ENCODE results near the gene DNMT1. TPM values are rescaled to one million over a fixed set of nuclear protein-coding genes. Genes with fewer than 3 reads are reported as not detected.
A peak's percentile ranks its signal among the peaks of the same experiment; 100 is the strongest.

Gene DNMT1
- total RNA-seq, 2 donors from 2014 or later = 17.2 to 27.7 TPM

DNA sequence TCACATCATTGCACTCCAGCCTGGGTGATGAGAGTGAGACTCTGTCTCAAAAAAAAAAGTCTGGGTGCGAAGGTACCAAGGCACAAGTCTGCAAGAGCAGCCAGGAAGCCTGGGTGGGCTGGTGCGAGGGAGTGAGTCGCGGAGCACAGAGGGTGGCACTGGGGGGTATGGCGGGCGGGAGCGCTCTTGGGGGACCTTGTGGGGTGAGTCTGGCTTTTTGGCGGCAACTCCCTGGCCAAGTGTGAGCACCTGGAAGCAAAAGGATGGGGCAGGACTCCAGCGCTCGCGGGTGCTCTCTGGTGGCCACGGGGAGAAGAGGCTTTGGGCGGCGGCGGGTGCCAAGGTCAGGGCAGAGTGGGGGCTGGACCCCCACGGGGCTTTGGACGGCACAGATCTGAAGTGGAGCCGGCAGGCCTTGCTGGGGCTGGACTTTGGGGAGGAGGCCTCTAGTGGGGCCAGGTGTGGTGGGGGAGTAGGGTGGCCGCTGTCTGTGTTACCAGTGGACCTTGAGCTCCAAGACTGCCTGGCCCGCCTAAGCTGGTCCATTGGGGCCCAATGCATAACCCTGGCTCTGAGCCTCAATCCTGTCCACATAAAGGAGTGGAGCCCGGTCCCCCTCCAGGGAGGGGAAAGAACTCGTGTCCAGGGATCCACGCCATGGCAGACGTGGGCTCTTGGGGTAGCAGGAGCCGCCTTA, 81.7 kb downstream of the DNMT1 start:
- no peak for DNase-seq (ENCODE audit: low spot score)
- Histone ChIP-seq H3K27ac (no peak overlapping the region), H3K27me3 (no peaks in the 10 kb centered on the region), H3K4me3 (no peak overlapping the region), H3K36me3 (peaks cover 72% of the 10 kb centered on the region), H3K9me3 (no peaks in the 10 kb centered on the region), H3K4me1 (peaks cover 0 to 9% of the 10 kb centered on the region in 2 donors)
- TF ChIP-seq, protein P1, sequence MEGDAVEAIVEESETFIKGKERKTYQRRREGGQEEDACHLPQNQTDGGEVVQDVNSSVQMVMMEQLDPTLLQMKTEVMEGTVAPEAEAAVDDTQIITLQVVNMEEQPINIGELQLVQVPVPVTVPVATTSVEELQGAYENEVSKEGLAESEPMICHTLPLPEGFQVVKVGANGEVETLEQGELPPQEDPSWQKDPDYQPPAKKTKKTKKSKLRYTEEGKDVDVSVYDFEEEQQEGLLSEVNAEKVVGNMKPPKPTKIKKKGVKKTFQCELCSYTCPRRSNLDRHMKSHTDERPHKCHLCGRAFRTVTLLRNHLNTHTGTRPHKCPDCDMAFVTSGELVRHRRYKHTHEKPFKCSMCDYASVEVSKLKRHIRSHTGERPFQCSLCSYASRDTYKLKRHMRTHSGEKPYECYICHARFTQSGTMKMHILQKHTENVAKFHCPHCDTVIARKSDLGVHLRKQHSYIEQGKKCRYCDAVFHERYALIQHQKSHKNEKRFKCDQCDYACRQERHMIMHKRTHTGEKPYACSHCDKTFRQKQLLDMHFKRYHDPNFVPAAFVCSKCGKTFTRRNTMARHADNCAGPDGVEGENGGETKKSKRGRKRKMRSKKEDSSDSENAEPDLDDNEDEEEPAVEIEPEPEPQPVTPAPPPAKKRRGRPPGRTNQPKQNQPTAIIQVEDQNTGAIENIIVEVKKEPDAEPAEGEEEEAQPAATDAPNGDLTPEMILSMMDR (IDR thresholded peaks at IDR 0.05) = peak; percentile 38 to 67

DNA sequence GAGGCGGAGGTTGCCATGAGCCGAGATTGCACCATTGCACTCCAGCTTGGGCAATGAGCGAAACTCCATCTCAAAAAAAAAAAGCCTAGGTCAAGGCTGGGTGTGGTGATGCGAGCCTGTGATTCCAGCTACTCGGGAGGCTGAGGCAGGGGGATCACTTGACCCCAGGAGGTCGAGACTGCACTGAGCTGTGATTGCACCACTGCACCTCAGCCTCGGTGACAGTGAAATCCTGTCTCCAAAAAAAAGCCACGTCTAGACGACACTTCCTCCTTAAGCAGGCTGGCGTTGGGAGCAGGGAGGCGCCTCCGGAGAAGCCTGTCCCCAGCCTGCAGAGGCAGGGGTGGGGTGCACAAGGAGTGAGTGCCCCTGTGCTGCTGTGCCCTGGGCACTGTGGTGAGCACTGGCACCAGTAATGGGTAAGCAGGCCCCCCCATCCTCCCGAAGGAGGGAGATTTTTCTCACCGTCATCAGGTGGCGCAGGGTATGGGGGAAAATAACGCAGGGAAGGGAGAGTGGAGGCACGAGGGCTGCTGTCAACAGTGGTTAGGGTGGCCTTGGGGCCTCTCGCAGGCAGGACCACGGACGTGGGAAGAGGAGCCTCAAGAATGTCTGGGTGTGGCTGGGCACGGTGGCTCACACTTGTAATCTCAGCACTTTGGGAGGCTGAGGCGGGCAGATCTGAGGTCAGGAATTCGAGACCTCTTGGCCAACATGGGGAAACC, 82.6 kb downstream of the DNMT1 start:
- Histone ChIP-seq H3K36me3 (peaks cover 73% of the 10 kb centered on the region), H3K9me3 (no peaks in the 10 kb centered on the region), H3K4me1 (peaks cover 0 to 17% of the 10 kb centered on the region in 2 donors), H3K27ac (no peak overlapping the region), H3K4me3 (no peak overlapping the region), H3K27me3 (no peaks in the 10 kb centered on the region)
- TF ChIP-seq, protein P1 (IDR thresholded peaks at IDR 0.05) = no peak
- DNase-seq (ENCODE audit: low spot score) = no peak

DNA sequence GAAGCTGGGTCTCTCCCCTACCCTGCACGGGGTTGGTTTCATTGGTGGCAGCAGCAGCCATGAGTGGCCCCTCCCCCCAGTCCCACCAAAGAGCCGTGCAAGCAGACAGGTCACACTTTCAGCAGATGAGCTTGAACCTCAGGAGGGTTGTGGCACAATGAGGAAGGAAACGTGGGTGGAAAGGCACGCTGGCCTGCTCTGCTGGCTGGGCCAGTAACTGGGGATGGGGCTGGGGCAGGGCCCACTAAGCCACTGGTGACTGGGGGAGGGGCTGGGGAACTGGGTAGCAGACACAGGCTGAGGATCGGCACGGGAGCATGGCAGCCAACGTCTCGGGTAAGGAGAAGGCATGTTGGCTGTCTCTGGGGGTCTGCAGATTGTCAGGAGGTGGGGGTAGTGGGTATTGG, 83.3 kb downstream of the DNMT1 start, which contains the start of gene P2RY11:
Gene P2RY11 (plus strand): TSS at position 289 of the 407 bp plus-strand sequence. CDS start 29 bp downstream, at position 318.
- TF ChIP-seq, protein P1 (IDR thresholded peaks at IDR 0.05) = no peak
- H3K36me3 ChIP-seq = peaks cover 67% of the 10 kb centered on the region
- H3K27ac ChIP-seq = no peak within 1 kb of the TSS
- no peak for DNase-seq (ENCODE audit: low spot score)
- no peaks in the 10 kb centered on the region for H3K27me3 ChIP-seq
- H3K4me1 ChIP-seq = peaks cover 0 to 25% of the 10 kb centered on the region in 2 donors
- no peaks in the 10 kb centered on the region for H3K9me3 ChIP-seq
- H3K4me3 ChIP-seq = no peak within 1 kb of the TSS

DNA sequence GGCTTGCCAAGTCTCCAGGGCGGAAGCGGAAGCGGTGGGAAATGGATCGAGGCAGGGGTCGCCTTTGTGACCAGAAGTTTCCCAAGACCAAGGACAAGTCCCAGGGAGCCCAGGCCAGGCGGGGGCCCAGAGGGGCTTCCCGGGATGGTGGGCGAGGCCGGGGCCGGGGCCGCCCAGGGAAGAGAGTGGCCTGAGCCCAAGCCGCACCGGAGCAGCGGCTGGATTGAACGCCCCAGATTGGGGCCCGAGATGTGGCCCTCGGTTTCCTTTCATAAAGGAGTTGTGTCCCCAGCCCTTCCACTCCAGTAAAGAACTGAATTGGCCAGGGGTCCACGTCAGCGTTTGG, 83.8 kb downstream of the DNMT1 start:
- Histone ChIP-seq H3K27me3 (no peaks in the 10 kb centered on the region), H3K36me3 (peaks cover 62% of the 10 kb centered on the region), H3K9me3 (no peaks in the 10 kb centered on the region), H3K4me1 (peaks cover 0 to 28% of the 10 kb centered on the region in 2 donors), H3K27ac (no peak overlapping the region), H3K4me3 (no peak overlapping the region)
- no peak for DNase-seq (ENCODE audit: low spot score)
- TF ChIP-seq, protein P1 (IDR thresholded peaks at IDR 0.05) = no peak

DNA sequence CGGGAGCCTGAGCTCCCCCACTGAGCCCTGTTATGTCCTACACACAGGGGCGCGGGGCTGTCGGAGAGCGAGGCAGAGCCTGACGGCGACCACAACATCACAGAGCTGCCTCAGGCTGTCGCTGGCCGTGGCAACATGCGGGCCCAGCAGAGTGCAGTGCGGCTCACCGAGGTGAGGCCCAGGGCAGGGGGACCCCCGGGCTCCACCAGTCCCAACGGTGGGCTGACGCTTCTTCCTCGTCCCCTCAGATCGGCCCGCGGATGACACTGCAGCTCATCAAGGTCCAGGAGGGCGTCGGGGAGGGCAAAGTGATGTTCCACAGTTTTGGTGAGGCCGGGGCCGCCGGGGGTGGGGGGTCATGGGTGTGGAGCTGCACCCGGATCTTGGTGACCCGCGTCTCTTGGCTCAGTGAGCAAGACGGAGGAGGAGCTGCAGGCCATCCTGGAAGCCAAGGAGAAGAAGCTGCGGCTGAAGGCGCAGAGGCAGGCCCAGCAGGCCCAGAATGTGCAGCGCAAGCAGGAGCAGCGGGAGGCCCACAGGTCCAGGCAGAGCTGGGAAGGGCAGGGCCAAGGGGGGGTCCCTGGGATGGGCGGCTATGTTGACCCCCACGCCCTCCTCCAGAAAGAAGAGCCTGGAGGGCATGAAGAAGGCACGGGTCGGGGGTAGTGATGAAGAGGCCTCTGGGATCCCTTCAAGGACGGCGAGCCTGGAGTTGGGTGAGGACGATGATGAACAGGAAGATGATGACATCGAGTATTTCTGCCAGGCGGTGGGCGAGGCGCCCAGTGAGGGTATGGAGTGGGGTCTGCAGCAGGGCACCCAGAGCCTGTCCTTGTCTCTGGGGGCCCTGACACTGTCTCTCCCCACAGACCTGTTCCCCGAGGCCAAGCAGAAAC, 84.4 kb downstream of the DNMT1 start:
- Histone ChIP-seq H3K27me3 (no peaks in the 10 kb centered on the region), H3K9me3 (no peaks in the 10 kb centered on the region), H3K4me1 (peaks cover 0 to 32% of the 10 kb centered on the region in 2 donors), H3K36me3 (peaks cover 56% of the 10 kb centered on the region), H3K4me3 (no peak overlapping the region), H3K27ac (no peak overlapping the region)
- DNase-seq (ENCODE audit: low spot score) = no peak
- TF ChIP-seq, protein P1 (IDR thresholded peaks at IDR 0.05) = no peak
